Bone marrow (tissue), 2 donors: ENCODE data around the gene HEYL.

ENCODE experiments used
- DNase-seq, 2 donors: peaks; one replicate each; lab custom pipeline; 2025; lab: John Stamatoyannopoulos, UW

Gene HEYL

DNA sequence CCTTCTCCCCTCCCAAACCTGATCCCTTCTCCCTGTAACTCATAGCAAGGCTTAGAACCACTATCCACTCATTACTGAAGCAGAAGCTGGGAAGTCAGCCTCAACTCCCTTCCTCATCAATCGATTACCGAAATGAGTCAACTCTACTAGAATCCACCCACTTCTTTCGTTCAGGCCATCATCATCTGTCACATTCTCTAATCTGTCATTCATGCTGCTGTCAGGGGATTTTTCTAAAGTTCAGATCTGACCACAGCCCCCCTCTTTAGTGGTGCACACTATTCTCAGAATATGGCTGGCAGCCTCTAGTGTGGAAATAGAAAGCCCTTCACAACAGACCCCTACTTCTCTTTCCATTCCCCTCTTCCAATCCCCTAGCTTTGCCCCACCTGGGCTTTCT, 27.3 kb upstream of the HEYL start:
- DNase-seq = no peak

DNA sequence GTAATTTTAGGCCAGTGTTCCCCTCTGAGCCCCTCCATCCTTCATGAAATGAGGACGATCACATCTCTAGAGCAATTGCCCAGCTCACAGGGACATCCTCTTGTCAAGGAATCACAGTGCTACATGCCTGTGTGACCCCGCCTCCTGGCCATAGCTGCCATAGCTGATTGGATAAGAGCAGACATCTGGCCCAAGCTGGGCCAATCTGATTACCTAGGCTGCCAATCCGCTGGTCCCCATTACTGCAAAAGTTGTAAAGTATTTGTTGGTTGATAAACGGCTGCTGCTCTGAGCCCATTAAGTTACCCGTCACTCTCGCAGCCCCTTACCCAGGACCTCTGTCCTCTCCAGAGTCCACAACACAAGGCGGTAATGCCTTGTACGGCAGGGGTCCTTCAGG, 24.1 kb upstream of the HEYL start:
- DNase-seq = no peak

DNA sequence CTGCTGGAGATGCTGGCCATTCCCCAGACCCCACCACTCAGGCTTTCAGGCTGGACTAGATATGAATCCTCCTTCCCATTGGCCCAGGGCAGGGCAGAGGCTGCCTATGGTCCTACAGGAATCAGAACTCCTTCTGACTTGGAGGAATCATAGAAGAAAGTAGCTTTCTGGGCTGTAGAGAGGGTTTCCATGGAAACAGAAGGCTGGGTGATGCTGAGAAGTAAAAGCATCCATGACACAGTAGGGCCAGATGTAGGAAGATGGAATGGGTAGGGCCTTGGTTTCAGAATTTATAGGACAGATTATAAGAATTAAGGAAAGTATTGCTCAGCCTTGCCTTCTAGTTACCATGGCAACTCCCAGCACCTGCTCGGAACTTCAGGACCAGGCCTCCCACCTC, 23.4 kb upstream of the HEYL start:
- DNase-seq = no peak

DNA sequence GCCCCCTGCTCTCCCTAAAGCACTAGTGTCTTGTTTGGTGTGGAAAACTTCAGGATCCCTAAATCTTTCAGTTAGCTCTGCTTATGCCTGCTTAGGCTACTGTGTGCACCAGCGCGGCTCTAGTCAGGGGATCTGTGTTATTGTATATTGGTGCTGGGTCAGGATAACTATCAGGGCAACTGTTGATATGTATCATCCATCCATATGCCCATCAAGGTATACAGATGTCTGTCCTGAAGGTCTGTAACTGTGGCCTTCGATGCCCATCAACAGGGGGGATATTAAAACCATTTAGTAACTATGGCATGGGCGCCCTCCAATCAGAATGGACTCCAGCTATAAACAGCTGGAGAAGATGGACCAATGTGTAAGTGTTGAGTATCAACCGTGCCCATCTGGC, 20.1 kb upstream of the HEYL start:
- DNase-seq = no peak

DNA sequence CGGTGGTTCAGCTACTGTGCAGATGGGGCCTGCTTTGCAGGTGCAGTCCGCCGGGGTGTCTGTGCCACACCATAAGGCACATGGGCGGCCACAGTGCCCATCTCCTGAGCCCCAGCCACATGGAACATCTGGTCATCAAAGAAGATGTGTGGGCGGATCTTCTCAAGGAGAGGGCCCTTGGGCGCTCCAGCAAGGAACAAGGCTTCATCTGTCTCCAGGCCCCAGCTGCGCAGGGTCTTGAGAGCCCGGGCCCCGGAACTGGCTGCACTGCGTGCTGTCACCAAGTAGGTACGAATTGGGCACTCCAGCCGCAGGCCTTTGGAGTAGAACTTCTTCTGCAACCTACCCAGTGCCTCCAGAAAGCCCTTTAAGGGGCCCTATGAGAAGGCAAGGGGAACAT, 19.7 kb upstream of the HEYL start:
- DNase-seq = no peak

DNA sequence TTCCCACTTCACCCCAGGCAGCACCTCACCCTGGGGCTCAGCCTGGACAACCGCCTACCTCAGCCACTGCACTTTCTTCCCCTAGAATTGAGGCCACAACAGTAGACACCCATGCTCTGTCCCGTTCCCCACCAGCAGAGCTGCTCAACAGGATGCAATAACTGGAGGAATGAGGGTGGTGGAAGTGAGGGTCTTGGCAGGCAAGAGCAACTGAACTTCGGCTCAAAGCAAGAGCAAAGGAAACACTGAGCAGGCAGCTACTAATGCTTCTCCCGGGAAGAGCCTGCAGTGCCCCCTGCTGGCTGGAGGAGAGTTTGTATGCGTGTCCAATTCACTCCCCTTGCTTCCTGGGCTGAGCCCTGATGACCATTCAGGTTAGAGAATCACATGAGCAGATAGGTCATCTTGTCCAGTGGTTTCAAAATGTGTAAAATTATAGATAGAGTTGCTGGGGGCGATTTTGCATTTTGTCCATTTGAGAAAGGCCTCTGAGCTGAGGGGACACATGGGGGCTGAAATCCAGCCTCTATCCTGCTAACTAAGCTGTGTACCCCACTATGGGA, 18.6 kb upstream of the HEYL start:
- DNase-seq = peak; percentile 5 to 33

DNA sequence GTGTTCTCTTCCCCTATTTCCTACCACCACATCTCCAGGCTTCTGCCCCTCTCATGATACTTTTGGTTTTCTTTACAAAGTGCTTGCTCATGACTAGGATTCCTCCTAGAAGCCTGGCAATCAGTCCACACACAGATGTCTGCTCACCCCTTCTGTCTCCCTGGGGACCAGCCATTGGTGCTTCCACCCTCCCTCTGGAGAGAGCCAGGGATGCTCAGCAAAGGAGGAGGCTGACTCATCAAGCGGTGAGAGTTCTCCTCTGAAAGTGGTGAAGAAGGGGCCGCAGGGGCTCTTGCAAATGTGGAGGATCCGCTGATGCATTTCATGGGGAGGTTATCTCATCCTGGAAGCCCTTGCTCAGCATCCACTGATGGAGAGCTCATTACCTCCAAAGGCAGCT, 18.0 kb upstream of the HEYL start:
- DNase-seq = no peak

DNA sequence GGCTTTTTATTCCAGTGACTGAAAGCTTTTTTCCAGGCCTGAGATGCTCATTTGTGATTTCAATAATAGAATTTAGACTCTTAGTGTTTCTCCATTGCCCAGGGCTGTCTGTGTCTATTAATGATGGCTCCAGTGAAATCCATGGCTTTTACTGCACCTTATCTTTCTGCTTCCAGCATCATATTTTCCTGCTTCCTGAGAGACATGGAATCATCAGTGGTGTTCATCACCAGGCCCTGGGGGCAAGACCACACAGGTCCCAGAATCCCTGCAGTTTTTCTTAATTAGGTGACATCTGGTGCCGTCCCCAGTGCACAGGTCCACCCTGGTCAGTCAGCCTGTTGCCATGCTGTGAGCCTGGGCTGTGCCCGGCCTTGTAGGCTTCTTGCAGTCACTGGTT, 16.9 kb upstream of the HEYL start:
- DNase-seq = no peak

DNA sequence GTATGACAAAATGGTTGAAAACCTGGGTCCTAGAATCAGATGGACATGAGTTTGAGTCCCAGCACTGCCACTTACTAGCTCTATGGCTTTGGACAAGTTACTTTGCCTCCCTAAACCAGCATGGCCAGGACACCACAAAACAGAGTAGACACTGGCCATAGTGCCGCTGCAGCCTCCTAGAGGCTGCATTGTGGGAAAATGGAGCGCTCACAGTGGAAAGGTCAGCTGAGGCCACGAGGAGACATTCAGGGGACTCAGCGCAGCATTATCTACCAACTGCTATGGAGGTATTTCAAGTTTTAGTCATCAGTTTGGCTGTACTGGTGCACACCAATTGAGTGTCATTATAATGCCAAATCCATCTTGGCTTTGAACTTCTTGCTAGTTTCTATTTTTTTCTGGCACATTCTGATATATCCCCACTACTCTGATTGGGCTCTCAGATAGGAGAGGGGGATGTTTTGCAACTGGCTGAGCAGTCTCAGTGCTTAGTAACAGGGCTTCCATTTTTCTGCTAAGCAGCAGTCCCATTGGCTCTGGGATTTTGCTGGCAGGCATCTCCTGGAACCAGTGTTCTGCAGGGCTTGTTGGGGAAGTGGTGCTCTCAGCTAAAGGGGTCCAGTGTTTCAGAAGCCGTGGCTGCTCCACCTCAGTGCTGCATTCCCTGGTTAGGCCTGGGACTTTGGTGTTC, 16.3 kb upstream of the HEYL start:
- no peak for DNase-seq

DNA sequence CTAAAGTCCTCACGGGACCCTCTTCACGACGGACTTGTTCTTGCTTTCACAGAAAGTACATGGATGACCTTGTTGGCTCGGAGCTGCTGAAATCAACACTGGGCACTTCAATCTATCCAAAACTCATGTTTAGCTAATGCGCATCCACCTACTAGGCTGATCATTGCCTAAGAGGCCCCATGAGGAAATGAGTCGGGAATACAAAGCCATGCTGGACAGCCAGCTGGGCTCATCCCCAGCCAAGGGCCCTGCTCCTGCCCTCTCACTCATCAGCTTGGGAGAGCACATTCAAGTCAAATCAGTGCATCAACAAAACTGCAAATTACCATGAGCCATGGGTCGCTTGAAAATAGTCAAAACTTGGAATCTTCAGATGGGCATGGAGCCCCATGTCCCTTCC, 14.8 kb upstream of the HEYL start:
- DNase-seq = no peak

DNA sequence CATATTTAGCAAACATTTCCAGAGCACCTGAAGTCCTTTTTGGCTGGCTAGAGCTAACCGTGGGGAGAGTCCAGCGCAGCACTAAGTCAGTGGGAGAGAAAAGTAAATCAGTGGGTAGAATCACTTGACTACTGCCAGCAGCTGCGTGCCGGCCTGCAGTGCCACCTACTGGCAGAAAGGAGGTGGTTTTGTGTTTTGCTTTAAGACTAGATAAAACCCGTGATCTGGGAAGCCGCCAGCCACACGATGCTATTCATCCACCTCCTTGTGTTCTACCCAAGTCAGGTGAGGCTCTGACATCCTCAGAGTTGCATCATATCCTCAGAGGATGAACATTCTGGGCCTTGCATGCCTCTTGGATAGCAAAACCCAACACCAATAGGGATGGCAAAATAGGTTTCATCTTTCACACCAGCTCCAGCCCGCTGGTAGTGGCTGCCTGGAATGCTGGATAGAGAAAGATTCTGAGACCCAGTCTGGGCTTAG, 14.1 kb upstream of the HEYL start:
- peak; percentile 8 to 21 for DNase-seq

DNA sequence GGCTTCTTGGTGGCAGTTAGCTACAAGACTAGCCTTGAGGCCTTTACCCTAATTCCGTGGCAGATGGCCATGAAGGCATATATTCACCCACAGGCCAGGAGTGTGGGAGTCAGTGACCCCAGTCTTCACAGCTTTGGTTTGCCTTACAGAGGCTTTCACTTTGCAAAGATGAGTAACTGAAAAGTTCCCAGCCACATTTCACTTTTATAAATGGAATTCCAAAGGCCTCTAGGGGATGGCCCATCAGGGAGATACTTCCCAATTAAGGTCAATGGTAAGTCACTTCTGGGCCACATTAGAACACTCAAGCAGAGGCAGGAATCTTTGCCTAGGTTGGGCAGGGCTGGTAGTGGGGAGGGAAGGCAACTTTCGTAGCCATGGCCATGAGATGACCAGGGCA, 13.1 kb upstream of the HEYL start:
- no peak for DNase-seq

DNA sequence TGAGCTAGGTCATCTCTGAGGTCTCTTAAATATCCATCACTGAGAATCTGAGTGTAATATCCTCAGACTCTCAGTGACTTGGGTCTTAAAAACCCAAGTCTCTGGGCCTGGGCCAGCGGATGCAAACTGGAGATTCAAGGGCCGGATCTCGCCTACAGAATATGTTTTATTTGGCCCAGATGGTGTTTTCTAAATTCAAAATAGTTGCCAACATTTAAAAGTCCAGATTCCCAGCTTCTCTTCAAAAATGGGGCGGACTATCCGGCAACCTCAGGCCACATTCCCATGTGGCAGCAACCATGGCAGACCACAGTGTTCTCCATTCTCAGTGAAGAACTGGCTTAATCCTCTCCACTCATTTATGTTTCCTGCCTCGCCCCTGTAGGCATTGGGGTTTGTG, 12.7 kb upstream of the HEYL start:
- no peak for DNase-seq

DNA sequence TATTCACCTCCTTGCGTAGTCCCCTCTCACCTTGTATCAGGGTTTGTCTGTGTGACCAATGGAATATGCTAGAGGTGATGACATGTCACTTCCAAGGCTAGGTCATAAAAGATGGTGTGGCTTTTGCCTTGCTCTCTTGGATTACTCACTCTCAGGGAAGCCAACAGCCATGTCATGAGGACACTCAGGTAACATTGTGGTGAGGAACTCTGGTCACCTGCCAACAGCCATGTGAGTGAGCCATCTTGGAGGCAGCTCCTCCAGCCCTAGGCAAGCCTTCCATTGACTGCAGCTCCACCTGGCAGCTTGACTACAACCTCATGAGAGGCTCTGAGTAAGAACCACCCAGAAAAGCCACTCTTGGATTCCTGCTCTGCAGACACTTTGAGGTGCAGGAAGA, 11.0 kb upstream of the HEYL start:
- no peak for DNase-seq

DNA sequence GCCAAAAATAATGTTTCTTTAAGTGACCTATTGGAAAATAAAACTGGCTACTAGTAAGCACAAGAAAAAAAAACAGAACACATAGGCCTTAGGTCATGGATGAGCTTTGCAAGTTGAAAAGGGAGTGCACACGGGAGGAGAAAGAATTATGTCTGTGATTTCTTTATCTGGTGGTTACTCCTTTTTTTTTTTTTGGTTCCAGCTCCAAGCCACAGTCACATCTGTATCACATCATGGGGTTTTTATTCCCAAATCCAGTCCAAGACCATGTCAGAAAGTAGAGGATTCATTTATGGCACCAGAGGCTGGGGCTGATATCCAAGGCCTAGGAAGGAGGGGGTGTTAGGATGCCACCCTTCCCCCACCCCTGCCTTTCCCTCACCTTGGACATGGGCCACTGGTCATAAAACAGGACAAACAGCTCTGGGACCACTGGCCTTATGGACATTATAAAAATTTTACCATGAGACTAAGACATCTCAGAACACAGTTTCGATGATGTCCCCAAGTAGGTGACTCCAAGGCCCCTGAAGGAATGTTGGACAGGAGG, 10.3 kb upstream of the HEYL start:
- no peak for DNase-seq

DNA sequence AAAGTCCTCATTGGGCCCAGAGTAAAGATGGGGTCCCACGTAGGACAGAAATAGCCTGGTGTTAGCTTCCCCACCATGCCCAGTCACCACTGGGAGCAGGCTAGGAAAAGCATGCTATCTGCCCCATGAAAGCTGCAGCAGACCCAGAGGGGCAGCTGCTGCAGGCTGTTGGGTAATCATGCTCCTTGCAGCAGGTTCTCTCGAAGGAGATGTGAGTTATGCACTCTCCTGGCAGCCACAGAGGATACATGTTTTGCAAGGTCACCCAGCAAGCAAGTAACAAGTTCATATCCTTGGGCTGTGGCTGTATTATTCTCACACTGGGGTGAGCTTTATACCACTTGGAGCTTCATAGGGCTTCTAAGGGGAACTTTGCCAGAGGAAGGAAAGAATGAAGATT, 9.1 kb upstream of the HEYL start:
- DNase-seq = no peak

DNA sequence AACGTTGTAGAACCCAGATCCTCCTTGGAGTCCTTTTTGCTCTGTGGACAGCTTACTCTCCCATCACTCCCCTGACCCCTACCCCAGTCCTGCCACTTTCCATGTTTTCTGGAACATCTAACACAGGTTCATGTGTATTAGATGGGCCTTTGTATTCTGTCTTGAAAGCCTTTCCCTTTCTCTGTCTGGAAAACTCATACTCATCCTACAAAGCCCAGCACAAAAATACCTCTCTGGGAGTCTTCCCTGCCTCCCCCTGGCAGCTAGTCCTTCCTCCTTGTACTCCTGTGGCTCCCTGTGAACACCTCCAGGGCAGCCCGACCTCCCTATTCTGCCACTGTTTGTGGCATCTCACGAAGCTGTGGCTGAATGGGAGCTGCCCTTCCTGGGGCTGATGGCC, 7.8 kb upstream of the HEYL start:
- DNase-seq = no peak

DNA sequence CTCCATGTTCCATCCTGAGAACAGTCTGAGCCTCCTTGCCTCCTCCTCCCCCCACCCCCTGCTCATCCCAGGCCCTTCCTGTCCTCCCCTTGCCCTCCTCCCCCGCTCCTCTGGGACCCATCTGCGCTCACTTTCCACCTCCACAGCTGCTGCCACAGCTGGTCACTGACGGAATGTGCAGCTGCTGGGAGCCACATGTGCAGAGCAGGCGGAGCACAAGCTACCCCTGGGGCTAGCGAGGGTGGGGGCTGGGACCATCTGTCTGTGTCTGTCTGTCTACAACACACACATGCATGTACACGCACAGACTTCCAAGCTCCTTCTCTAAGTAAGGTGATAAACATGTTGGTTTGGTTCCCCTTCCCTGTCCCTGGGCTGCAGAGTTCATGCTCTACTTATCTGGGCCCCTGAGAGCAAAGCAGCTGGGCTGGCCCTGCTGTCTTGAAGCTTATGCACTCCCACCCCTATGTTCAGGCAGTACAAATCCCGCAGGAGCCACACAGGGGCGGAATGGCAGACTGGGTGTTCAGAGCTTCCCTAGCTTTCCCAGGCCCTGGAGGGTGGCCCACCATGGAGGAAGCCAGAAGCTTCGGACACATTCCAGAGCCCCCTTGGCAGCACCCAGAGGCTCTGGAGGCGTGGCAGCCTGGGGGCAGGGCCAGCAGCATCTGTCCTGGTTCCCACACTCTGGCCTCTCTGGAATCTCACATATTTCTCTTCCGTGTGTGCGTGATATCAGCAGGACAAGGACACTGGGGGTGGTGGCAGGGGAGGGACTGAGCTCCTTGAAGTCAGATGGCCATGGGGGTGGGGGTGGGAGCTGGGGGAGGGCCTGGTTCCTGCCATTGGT, 7.0 kb upstream of the HEYL start:
- DNase-seq = no peak

DNA sequence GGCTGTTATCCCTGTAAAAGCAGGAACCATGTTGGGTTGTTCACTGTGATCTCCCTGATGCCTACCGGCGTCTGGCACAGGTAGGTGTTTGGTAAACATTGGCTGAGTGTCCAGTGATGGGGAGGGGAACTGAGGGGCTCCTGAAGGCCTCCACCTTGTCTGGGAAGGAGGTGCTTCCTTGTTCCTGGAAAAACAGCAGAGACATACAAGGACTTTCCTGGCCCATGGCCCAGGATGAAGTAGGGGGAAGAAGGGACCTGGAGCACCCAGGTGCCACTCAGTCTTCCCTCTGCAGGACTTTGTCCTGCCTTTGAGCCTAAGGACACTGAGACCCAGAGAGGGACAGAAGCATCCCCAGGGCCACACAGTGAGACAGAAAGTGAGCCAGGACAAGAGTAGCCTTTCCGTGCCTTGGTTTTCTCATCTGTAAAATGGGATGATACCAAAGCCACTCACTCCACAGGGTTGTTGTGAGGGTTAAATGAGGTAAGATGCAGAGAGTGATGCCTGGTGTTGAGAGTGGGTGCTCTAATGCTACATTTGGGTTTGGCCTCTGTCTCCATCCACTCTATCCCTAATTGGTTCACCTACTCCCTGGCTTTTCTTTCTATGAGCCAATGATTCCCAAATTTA, 6.1 kb upstream of the HEYL start:
- no peak for DNase-seq

DNA sequence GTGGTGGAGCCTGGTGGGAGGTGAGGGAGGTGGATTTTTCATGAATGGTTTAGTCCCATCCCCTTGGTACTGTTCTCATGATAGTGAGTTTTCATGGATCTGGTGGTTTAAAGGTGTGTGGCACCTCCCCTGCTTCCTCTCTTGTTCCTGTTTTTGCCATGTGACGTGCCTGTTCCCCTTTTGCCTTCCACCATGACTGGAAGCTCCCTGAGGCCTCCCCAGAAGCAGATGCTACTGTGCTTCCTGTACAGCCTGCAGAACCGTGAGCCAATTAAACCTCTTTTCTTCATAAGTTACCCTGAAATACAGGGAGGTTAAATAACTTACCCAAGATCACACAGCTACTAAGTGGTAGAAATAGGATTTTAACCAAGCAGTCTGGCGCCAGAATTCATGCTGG, 4.3 kb upstream of the HEYL start:
- DNase-seq = no peak

DNA sequence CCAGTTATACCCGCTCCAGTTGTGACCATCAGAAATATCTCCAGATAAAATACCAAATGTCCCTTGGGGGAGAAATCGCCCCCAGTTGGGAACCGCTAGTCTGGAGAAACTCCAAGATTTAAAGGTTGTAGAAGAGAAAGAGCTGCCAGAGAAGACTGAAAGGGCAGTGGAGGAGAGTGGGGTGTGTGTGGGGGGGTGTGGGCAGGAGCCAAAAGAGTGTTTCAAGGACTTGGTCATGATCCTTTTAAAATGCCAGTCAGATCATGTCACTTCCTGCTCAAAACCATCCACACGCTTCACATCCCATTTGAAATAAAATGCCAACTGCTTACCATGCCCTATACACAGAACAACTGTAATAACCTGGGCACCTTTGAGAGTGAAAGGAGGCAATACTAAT, 3.4 kb upstream of the HEYL start:
- DNase-seq = no peak

DNA sequence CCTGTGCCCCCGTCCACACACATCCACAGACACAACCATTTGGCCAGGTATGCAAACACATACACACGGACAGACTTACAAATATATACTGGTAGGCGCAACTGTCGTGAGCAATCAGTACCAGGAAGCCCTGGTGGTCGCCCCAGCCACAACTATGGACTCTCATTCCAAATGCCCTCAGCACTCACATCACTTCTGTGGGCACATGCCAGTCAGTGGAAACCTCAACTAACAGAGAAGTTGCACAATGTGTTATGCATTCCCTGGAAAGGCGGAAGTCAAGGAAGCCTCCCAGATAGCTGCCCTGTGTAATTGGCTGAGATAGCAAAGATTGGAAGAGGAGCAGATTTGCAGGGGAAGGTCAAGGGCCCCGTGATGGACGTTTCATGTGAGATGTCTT, 1.4 kb upstream of the HEYL start:
- no peak for DNase-seq

DNA sequence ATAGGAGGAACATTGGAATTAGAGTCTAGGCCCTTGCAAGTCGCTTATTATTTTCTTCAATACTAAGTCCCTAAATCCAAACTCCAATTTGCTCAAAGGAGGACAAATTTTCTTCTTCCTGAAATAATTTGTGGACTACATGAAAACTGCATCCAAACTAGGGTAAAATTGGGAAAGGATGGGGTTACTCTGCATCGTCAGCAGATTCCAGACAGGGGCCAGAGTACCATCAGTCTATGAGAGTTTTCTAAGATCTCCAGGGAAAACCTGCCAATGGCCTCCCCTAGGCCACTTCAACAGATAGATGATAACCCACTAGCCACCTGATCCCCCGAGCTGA, 508 bp downstream of the HEYL start:
- DNase-seq = no peak
